A549 (cell line): Measurements from ENCODE around the gene MYOF. TPM values are rescaled to one million over a fixed set of nuclear protein-coding genes. Genes with fewer than 3 reads are reported as not detected.

Source experiments
- ATAC-seq, 2 experiments: fragments of 200-7000 bp in 1 of 2; fragments of >200 bp in 1 of 2; cut with Nextera tagmentation in 1 of 2; cut with Tn5 transposase in 1 of 2; 3 replicates each; pipeline versions ENCODE4 v1.8.0 to v1.9.1; 2018 to 2020; ENCODE audit warnings: mild to moderate bottlenecking in 1 of 2, moderate library complexity in 1 of 2
- CTCF ChIA-PET: fragments of 300-600 bp; sonication (Branson Sonifier 250); formaldehyde crosslinking; extraction: SDS; loops from one replicate; lab custom pipeline; 2021; ENCODE audit warnings: antibody characterized with exemption, inconsistent platforms; lab: Yijun Ruan, JAX
- POLR2A ChIA-PET: fragments of 350-600 bp; formaldehyde crosslinking; extraction: SDS; loops from one replicate; lab custom pipeline; 2021; ENCODE audit warnings: antibody characterized with exemption, inconsistent platforms; lab: Yijun Ruan, JAX
- DNase-seq, 2 experiments: peaks; one replicate each; pipeline versions ENCODE4 v3.0.0 to v3.0.0-alpha.2; 2011 to 2016; ENCODE audit warnings: low read depth in 1 of 2, low spot score in 1 of 2
- FAIRE-seq: peaks from 2 replicates; lab custom pipeline; 2011; peaks lifted over from hg19 to GRCh38; lab: Jason Lieb, UNC
- H3K27ac ChIP-seq, 2 experiments: fragments of >200 bp; sonication (Bioruptor Twin); formaldehyde crosslinking; 3 replicates each; pipeline ENCODE4 v1.5.1; 2016 to 2017
- H3K4me1 ChIP-seq: fragments of >200 bp; sonication (Bioruptor Twin); formaldehyde crosslinking; 3 replicates; pipeline ENCODE4 v1.6.1; 2016
- H3K4me2 ChIP-seq: fragments of >200 bp; sonication (Bioruptor Twin); formaldehyde crosslinking; 3 replicates; pipeline ENCODE4 v1.6.1; 2016
- H3K4me3 ChIP-seq: fragments of >200 bp; sonication (Bioruptor Twin); formaldehyde crosslinking; 3 replicates; pipeline ENCODE4 v1.5.1; 2016
- H3K9me3 ChIP-seq: fragments of >200 bp; sonication (Bioruptor Twin); formaldehyde crosslinking; 3 replicates; pipeline ENCODE4 v1.6.1; 2016
- CBX2 ChIP-seq: fragments of 200-600 bp; sonication (generic); IDR thresholded peaks from 2 replicates; pipeline ENCODE4 v1.6.1; 2016; ENCODE audit warnings: low read depth, mild to moderate bottlenecking, borderline replicate concordance
- CHD2 ChIP-seq: fragments of 150-350 bp; IDR thresholded peaks from 2 replicates; pipeline ENCODE4 v1.6.1; 2014; ENCODE audit warnings: low read length; ENCODE audit not compliant: partially characterized antibody
- EP300 ChIP-seq, 2 experiments: fragments of >200 bp; sonication (Bioruptor Twin); formaldehyde crosslinking; IDR thresholded peaks; 2 replicates in 1 of 2; 3 replicates in 1 of 2; pipeline ENCODE4 v1.6.1; 2016 to 2017
- FOSL2 ChIP-seq, 2 experiments: fragments of 450-650 bp in 1 of 2; fragments of >200 bp in 1 of 2; sonication (Bioruptor Twin) in 1 of 2; formaldehyde crosslinking; IDR thresholded peaks; 2 replicates each; pipeline versions ENCODE4 v1.5.0 to v1.6.1; 2016 to 2020; ENCODE audit warnings: mild to moderate bottlenecking in 1 of 2, moderate library complexity in 1 of 2
- FOXS1 ChIP-seq: fragments of 250-450 bp; sonication (Bioruptor Pico); IDR thresholded peaks from 2 replicates; pipeline ENCODE4 v1.5.0; 2020; ENCODE audit warnings: mild to moderate bottlenecking, moderate library complexity
- HEYL ChIP-seq: fragments of 250-450 bp; sonication (Bioruptor Pico); IDR thresholded peaks from 2 replicates; pipeline ENCODE4 v1.8.0; 2021; ENCODE audit warnings: mild to moderate bottlenecking, moderate library complexity
- HOXB13 ChIP-seq: fragments of 250-450 bp; sonication (Bioruptor Pico); IDR thresholded peaks from 2 replicates; pipeline ENCODE4 v1.5.0; 2020; ENCODE audit warnings: low read depth, mild to moderate bottlenecking, moderate library complexity
- JUN ChIP-seq, 2 experiments: fragments of >200 bp; sonication (Bioruptor Twin); formaldehyde crosslinking; IDR thresholded peaks; 2 replicates in 1 of 2; 3 replicates in 1 of 2; pipeline ENCODE4 v1.6.1; 2016 to 2017
- JUNB ChIP-seq: fragments of >200 bp; sonication (Bioruptor Twin); formaldehyde crosslinking; IDR thresholded peaks from 2 replicates; pipeline ENCODE4 v1.6.1; 2016
- KDM1A ChIP-seq: fragments of 200-600 bp; sonication (generic); IDR thresholded peaks from 2 replicates; pipeline ENCODE4 v1.6.1; 2016; ENCODE audit warnings: low read depth, mild to moderate bottlenecking
- KDM5A ChIP-seq: fragments of 200-600 bp; sonication (generic); IDR thresholded peaks from 2 replicates; pipeline ENCODE4 v1.6.1; 2016; ENCODE audit warnings: antibody characterized with exemption, mild to moderate bottlenecking
- POLR2A ChIP-seq: IDR thresholded peaks from 2 replicates; pipeline ENCODE4 v1.6.1; 2012; ENCODE audit warnings: mild to moderate bottlenecking, low read length
- RARB ChIP-seq: fragments of 250-450 bp; sonication (Bioruptor Pico); IDR thresholded peaks from 2 replicates; pipeline ENCODE4 v1.8.0; 2021; ENCODE audit warnings: mild to moderate bottlenecking, moderate library complexity
- RCOR1 ChIP-seq: fragments of 150-350 bp; IDR thresholded peaks from 2 replicates; pipeline ENCODE4 v1.6.1; 2014; ENCODE audit warnings: antibody characterized with exemption, low read length, low read depth
- RFX5 ChIP-seq: fragments of 450-650 bp; IDR thresholded peaks from 2 replicates; pipeline ENCODE4 v1.7.1; 2014; ENCODE audit warnings: antibody characterized with exemption, mild to moderate bottlenecking, moderate library complexity
- RNF2 ChIP-seq: fragments of 200-600 bp; sonication (generic); IDR thresholded peaks from 2 replicates; pipeline ENCODE4 v1.6.1; 2016; ENCODE audit warnings: low read depth, mild to moderate bottlenecking, antibody characterized with exemption, moderate library complexity, borderline replicate concordance
- SMC3 ChIP-seq: fragments of >200 bp; sonication (Bioruptor Twin); formaldehyde crosslinking; IDR thresholded peaks from 3 replicates; pipeline ENCODE4 v1.6.1; 2018; ENCODE audit warnings: inconsistent platforms
- USF2 ChIP-seq: fragments of 450-650 bp; IDR thresholded peaks from 2 replicates; pipeline ENCODE4 v1.6.1; 2014; ENCODE audit warnings: antibody characterized with exemption
- ZC3H11A ChIP-seq: fragments of 450-650 bp; IDR thresholded peaks from 2 replicates; pipeline ENCODE4 v1.6.1; 2014; ENCODE audit warnings: antibody characterized with exemption, mild to moderate bottlenecking
- ZFP36 ChIP-seq: fragments of 450-650 bp; IDR thresholded peaks from 2 replicates; pipeline ENCODE4 v1.6.1; 2014; ENCODE audit warnings: borderline replicate concordance; ENCODE audit not compliant: partially characterized antibody
- ZSCAN20 ChIP-seq: fragments of 250-450 bp; sonication (Bioruptor Pico); IDR thresholded peaks from 2 replicates; pipeline ENCODE4 v1.8.0; 2022; ENCODE audit warnings: mild to moderate bottlenecking, moderate library complexity
- WGBS: methylation state at CpG from one replicate; pipeline ENCODE4 v1.1.6; 2017; ENCODE audit errors: missing lambda C conversion rate; 5-methylcytosine and 5-hydroxymethylcytosine counted together
- polyA plus RNA-seq, 4 experiments: library from polyadenylated mRNA; depleted of rRNA in 3 of 4; stranded (reverse); fragments of >200 nt; fragmentation: RNase III in 1 of 4; extraction: RNeasy Plus Mini Kit Qiagen cat#74134 plus additional on column Dnase treatment in 1 of 4; gene quantifications; 2 replicates in 3 of 4; 3 replicates in 1 of 4; pipeline ENCODE4 v1.2.3, GENCODE V29; 2011 to 2017
- TF ChIP-seq, protein P1 (sequence below): IDR thresholded peaks from 2 replicates; pipeline ENCODE4 v1.6.1; 2012
- TF ChIP-seq, protein P2 (sequence below): fragments of >200 bp; sonication (Bioruptor Twin); formaldehyde crosslinking; IDR thresholded peaks from 3 replicates; pipeline ENCODE4 v1.6.1; 2016
- TF ChIP-seq, protein P3 (sequence below): fragments of 150-350 bp; IDR thresholded peaks from 2 replicates; pipeline ENCODE4 v1.6.1; 2014; ENCODE audit warnings: low read depth, mild to moderate bottlenecking, low read length
- TF ChIP-seq, protein P4 (sequence below): fragments of >200 bp; sonication (Bioruptor Twin); formaldehyde crosslinking; IDR thresholded peaks from 2 replicates; pipeline ENCODE4 v1.6.1; 2016

The MYOF gene
- polyA plus RNA-seq, 2 of the 4 experiments (the other 2 are of a cell fraction): 190 to 265 TPM

- 64% methylated on average over 4 of the region's 4 CpGs for WGBS
- ChIA-PET CTCF (interaction anchor here (1.2 kb wide), 1 partner anchor 187 kb away, joined by 5 read pairs; no protein-coding TSS in a partner anchor), POLR2A (no interaction called here)
- DNase-seq (no peak), FAIRE-seq (no peak), ATAC-seq (no peak)
- Histone ChIP-seq H3K27ac (no peak overlapping the region), H3K4me1 (no peaks in the 10 kb centered on the region), H3K9me3 (peaks cover 16% of the 10 kb centered on the region; the same call in 2 of the 3 replicates), H3K4me2 (no peak overlapping the region), H3K4me3 (no peak overlapping the region)
- TF ChIP-seq, protein P1, sequence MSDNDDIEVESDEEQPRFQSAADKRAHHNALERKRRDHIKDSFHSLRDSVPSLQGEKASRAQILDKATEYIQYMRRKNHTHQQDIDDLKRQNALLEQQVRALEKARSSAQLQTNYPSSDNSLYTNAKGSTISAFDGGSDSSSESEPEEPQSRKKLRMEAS: no peak
- TF ChIP-seq ZSCAN20 (no peak), JUN (IDR thresholded peaks at IDR 0.05) (no peak), RCOR1 (no peak), RARB (CRISPR knock-in tag) (no peak), ZFP36 (no peak), ZC3H11A (no peak), KDM5A (no peak), EP300 (IDR thresholded peaks at IDR 0.05) (no peak), SMC3 (no peak)
Measured at GRCh38 chr10:93266858-93267257, 215.3 kb downstream of the MYOF start.

GRCh38 chr10:93261961-93262610 lies 220.0 kb downstream of the MYOF start:
- H3K27ac ChIP-seq: no peak overlapping the region
- TF ChIP-seq HEYL (CRISPR knock-in tag): no peak
- TF ChIP-seq RFX5: no peak
- TF ChIP-seq, protein P2, sequence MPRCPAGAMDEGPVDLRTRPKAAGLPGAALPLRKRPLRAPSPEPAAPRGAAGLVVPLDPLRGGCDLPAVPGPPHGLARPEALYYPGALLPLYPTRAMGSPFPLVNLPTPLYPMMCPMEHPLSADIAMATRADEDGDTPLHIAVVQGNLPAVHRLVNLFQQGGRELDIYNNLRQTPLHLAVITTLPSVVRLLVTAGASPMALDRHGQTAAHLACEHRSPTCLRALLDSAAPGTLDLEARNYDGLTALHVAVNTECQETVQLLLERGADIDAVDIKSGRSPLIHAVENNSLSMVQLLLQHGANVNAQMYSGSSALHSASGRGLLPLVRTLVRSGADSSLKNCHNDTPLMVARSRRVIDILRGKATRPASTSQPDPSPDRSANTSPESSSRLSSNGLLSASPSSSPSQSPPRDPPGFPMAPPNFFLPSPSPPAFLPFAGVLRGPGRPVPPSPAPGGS: no peak
- no peak for TF ChIP-seq EP300 (IDR thresholded peaks at IDR 0.05)
- no peak for TF ChIP-seq RARB (CRISPR knock-in tag)
- TF ChIP-seq, protein P3, sequence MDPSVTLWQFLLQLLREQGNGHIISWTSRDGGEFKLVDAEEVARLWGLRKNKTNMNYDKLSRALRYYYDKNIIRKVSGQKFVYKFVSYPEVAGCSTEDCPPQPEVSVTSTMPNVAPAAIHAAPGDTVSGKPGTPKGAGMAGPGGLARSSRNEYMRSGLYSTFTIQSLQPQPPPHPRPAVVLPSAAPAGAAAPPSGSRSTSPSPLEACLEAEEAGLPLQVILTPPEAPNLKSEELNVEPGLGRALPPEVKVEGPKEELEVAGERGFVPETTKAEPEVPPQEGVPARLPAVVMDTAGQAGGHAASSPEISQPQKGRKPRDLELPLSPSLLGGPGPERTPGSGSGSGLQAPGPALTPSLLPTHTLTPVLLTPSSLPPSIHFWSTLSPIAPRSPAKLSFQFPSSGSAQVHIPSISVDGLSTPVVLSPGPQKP: no peak
- TF ChIP-seq, protein P4, sequence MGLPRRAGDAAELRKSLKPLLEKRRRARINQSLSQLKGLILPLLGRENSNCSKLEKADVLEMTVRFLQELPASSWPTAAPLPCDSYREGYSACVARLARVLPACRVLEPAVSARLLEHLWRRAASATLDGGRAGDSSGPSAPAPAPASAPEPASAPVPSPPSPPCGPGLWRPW: no peak
- TF ChIP-seq CBX2: no peak
- TF ChIP-seq USF2: no peak
- no peak for TF ChIP-seq POLR2A
- no peak for TF ChIP-seq JUN (IDR thresholded peaks at IDR 0.05)
- TF ChIP-seq CHD2: no peak
- no peak for TF ChIP-seq KDM1A
- TF ChIP-seq ZC3H11A: no peak
- no peak overlapping the region for H3K4me2 ChIP-seq
- ATAC-seq (no peak; a peak in 1 of 6 replicates), DNase-seq (no peak), FAIRE-seq (no peak)
- ChIA-PET CTCF (interaction anchor here (0.8 kb wide), 1 partner anchor 187 kb away, joined by 3 read pairs; no protein-coding TSS in a partner anchor), POLR2A (no interaction called here)
- WGBS: 92% methylated on average over 4 of the region's 4 CpGs
- no peaks in the 10 kb centered on the region for H3K9me3 ChIP-seq
- H3K4me1 ChIP-seq: no peaks in the 10 kb centered on the region
- H3K4me3 ChIP-seq: no peak overlapping the region

DNA sequence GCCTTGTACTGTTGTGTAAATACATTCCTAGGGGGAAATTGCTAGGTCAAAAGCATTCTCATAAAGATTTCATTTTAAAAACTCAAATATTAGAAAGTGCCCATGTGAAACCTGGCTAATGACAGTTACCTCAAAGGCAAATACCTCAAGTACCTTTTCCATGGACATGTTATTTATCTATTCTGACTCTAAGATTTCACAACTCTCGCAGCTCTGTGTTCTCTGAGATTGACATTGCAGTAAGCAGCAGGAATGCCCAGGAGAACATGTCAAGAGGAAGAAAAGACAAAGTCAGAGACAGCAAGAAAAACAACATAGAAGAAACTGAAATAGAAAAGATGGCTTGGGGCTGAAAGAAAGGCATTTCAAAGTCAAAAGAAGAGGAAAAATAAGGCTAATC lies 221.0 kb downstream of the MYOF start:
- DNase-seq: no peak
- no peak for FAIRE-seq
- no peak overlapping the region for H3K4me3 ChIP-seq
- ChIA-PET POLR2A (no interaction called here), CTCF (no interaction called here)
- TF ChIP-seq CBX2 (no peak), ZC3H11A (no peak), FOSL2 (IDR thresholded peaks at IDR 0.05) (no peak), FOSL2 (CRISPR knock-in tag; IDR thresholded peaks at IDR 0.05) (no peak), FOXS1 (no peak), EP300 (IDR thresholded peaks at IDR 0.05) (no peak), RNF2 (no peak), HOXB13 (CRISPR knock-in tag) (no peak), KDM1A (no peak), CHD2 (no peak), JUNB (no peak)
- TF ChIP-seq, protein P2: no peak
- no peak overlapping the region for H3K4me2 ChIP-seq
- 75% methylated on average over 1 of the region's 1 CpG for WGBS
- H3K27ac ChIP-seq: no peak overlapping the region
- H3K9me3 ChIP-seq: no peaks in the 10 kb centered on the region
- no peak for ATAC-seq
- no peaks in the 10 kb centered on the region for H3K4me1 ChIP-seq
